NCI-H526 (cell line): ENCODE measurements around the gene PEX7.
A peak's percentile ranks its signal among the peaks of the same experiment; 100 is the strongest.
"Not testable (repeated sequence)": the region's sequence is repeated elsewhere in the genome, so short reads cannot be mapped to it uniquely, and the experiment has no call there.

Experiments
- DNase-seq, 2 experiments: peaks; one replicate each; lab custom pipeline; 2025; lab: John Stamatoyannopoulos, UW

Gene PEX7

DNA sequence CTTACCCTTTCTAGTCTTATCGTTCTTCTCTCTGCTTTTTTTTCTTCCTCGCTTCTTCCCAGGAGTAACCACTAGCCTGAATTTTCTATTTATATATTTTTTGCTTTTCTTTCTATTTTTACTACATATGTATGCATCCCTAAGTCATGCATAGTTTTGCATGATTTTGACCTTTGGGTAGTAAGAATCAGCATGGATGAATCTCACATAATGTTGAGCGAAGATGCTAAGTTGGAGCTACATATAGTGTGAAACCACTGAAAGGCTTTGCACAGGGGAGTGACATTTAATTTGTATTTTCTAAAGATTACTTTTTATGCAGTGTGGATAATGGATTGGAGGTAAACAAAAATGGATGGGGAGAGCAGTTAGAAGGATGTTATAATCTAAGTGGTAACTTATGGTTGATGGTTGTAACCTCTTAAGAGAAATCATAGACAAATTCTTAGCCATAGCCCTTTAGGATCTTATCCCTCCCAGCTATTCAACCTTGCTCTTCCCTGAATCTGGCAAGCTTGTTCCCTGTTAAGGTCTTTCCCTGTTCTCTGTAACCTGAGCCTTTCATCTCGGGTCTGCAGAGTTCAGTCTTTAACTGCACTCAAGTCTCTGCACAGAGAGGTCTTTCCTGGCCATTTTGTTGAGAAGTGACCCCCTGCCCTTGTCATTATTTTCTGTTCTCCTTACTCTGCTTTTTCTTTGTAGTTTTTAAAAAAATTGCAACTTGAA, 18.0 kb downstream of the PEX7 start:
- no peak for DNase-seq

GRCh38 chr6:136843210-136843609, 20.8 kb downstream of the PEX7 start:
- DNase-seq = no peak

- peak; percentile 46 to 63 for DNase-seq
Measured at GRCh38 chr6:136846046-136846445, 23.7 kb downstream of the PEX7 start.

- not testable (repeated sequence) for DNase-seq
Measured at GRCh38 chr6:136846477-136846876, 24.1 kb downstream of the PEX7 start.

- peak in 1 of 2 experiments; percentile 5 for DNase-seq
Measured at GRCh38 chr6:136849979-136850563, 27.7 kb downstream of the PEX7 start.

DNA sequence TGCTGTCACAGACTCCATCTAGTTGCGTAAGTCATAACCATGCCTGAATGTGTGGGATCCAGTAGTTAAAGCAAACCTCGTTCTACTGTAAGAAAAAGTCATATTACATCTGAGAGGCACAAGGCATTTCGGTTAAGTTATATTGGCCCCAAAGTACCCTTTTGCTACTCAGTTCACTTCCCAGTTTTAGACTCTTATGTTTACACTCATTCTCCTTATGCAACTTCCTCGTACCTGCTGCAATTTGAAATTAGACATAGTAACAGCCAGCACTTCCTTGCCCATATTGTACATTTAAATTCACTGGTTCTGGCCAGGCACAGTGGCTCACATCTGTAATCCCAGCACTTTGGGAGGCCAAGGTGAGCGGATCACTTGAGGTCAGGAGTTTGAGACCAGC, 37.0 kb downstream of the PEX7 start:
- no peak for DNase-seq

DNA sequence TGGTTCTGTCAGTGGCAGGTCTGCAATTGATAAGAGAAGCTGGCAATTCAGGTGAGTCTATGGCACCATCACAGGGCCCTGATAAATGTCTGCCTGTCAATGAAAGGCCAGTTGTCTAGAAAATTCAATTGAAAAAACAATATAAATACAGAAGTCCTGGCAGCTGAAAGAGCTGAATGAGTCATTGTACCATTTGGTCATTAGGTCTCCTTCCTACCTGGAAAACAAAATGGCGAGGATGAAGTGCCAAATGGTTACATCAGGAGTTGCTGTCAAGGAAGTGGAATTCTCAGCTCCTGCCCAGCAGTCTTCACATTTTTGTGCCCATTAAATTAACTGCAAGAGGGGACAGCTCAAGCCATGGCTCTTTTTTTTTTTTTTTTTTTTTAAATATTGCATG, 37.7 kb downstream of the PEX7 start:
- DNase-seq = no peak

DNA sequence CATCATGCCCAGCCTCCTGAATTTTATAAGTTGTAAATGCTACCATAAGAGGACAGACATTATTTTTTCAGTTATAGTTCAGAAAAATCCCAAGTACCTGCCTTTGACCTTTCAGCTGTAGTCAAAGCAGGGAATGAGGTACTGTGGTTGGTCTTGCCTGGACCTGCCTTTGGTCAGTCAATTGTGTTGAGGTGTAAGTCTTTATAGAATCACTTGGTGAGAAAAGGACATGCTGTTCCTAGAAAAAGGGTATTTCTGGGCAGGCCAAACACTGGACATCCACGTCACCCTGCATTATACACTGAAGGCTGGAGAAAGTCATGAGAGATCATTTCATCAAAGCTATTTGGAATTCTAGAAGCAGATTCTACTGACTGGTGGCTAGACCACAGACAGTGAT, 40.3 kb downstream of the PEX7 start:
- no peak for DNase-seq

- DNase-seq = no peak
Measured at GRCh38 chr6:136863752-136864151, 41.4 kb downstream of the PEX7 start.

DNA sequence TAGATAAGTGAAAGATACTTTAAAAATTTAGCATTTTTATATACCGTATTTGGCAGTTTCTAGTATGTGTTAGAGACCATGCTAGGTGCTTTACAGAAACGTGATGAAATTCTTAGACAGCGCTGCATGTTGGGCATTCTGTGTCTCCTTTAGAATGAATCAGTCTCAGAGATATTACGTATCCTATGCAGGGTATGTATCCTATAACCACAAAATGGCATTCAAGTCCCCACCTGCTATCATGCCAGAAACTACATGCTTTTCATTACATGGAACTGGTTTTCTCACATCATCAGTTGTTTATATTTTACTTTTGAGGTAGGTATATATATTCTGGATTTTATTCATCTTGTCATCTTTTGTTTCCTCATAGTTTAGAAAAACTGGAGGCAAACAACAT, 42.3 kb downstream of the PEX7 start:
- no peak for DNase-seq

DNA sequence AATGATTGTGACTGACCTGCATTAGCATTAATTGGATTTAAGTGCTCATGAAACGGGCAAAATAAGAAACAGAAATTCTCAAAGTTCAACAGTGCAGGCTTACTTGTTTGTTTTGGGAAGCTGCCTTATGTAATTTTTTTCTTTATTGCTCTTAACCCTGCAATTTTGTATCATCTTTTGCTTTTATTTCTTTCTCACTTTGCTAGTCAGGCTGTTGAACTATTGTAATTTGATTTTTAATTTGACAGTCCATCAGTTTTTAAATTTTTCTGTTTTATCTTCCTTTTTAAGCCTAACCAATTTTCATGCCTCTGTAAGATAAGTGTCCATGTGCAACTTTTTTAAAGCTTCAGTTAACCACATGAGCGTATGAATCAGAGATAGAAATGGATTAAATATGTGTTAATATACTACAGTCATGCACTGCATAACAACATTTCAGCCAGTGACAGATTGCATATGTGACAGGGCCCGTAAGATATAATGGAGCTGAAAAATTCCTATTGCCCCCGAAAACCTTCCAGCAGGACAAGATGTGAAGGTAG, 44.6 kb downstream of the PEX7 start:
- DNase-seq = no peak

DNA sequence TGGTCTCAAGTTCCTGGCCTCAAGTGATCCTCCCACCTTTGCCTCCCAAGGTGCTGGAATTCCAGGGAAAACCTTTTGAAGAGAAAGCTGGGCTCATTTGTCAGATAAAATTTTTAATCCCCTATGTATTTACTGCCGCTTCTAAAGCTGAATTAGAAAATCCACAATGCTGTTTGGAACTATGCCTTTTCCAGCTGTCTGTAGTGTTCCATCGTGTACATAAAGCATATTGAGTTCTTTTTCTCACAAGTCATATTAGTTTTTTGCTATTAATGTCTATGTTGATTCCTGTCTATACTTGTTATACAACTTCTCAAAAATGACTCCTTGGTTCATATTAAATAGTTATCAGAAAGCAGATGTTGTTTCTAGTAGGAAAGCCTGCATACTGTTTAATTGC, 47.1 kb downstream of the PEX7 start:
- DNase-seq = no peak

DNA sequence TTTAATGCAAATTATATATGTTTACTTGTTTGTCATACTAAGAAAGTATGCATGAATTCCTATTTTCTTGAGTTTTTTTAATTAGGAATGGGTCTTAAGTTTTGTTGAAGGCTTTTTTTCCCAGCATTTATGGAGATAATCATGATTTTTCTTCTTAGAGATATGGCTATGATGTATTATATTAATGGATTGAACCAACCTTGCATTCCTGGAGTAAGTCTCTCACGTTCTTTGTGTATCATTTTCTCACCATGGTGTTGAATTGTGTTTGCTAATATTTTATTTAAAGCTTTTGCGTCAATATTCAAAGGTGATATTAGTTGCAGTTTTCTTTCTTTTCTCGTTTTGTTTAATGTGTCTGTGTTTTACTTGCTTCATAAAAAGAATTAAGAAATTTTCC, 51.4 kb downstream of the PEX7 start:
- no peak for DNase-seq

- DNase-seq = not testable (repeated sequence)
Measured at GRCh38 chr6:136876469-136876868, 54.1 kb downstream of the PEX7 start.

- DNase-seq = no peak
Measured at GRCh38 chr6:136880748-136881460, 58.5 kb downstream of the PEX7 start.

DNA sequence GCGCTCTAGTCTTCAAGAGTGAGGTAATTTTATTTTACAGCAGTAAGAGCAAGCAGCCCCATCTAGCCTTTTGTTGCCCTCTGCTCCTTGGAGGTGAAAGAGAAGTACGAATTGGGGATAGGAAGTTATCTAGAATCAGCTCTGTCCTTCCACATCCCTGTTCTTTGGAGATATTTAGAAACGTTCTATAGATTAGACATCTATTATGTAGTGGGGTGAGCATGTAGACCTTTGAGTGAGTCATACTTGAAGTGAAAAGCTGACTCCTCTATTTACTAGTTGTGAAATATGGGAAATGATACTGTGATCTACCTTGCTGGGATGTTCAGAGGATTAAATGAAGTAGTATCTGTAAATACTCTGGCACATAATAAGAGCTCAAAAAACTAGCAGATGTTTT, 63.7 kb downstream of the PEX7 start:
- no peak for DNase-seq

DNA sequence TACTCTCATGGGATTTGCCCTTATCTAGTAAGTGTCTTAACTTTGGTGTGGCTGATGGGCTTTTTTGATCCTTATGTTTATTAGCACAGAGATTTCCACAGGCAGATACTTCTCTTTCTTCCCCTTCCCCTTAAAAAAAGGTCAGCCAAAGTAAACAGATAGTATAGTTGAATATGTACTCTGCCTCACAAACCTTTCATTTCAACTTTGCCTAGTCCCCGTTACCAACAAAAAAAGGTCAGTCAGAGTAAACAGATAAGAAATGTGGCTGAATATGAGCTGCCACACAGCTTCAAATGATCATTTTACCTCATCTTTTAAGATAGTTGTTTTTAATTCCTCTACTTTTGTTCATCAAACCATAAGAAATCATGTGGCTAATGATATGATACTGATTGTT, 65.6 kb downstream of the PEX7 start:
- DNase-seq = no peak

DNA sequence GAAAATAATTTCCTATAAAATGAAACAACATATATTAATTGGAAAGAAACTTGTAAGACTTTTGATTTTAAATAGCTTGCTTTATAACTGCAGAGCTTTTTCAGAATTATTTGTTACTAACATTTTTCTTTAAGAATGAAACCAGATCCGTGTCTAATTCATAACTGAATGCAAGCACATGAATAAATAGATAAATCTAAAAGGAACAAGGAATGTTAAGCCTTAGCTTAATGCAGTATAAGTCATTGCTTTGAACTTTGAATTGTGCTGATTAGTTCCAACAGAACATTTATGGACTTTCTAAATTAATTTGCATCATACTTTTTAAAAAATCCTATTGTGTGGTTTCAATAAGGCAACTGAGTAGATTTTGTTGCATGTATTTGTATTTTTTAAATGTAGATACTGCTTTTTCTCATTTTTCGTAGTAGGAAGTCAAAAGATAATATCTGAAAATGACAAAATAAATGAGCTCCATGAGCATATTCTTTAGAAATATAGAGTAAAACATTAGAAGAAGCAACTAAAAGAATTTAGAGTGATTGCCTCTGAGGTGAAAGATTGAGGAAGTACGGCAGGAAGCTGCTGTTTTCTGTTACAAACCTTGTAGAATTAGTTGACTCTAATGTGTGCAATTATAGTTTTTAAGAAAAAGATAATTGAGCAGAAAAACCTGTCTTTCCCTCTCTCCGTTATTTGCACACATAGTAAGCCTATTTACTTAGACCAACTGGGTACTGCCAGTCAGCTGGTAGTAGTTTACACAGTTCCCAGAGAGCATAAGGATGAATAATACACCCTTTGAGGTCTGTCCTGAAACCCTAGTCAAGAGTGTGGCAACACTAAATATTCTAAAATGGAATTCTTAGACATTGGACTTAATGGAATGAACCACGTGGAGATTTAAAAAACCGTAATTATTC, 67.1 kb downstream of the PEX7 start:
- DNase-seq = no peak

- DNase-seq = no peak
Measured at GRCh38 chr6:136890194-136890839, 67.9 kb downstream of the PEX7 start.

GRCh38 chr6:136890986-136891385, 68.6 kb downstream of the PEX7 start:
- no peak for DNase-seq

GRCh38 chr6:136893187-136893586, 70.8 kb downstream of the PEX7 start:
- no peak for DNase-seq
